ENCODE data around the gene LMBRD1.

DNA sequence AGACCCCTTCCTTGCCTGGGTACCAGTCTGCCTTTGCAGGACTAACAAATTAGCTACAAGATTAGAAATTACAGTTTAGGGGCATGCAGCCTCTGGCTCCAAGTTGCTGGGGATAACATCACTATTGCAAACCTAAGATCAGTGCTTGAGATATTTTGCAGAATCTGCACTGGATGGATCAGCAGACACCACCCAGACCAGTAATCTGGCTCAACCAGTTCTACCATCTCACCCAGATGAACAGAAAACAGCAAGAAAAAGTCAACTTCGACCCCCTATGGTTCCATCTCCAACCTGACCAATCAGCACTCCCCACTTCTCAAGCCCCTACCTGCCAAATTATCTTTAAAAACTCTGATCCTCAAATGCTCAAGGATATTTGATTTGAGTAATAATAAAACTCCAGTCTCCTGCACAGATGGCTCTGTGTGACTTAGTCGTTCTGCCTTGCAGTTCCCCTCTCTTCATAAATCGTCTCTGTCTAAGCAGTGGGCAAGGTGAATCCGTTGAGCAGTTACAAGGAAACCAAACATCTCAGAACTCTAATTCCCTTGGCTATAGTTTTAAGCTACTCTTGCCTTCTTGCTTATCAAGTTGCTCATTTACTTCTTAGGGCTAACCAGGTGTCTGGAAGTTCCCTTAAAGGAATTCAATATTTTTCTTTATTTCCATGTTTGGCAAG, 16.1 kb upstream of the LMBRD1 start:
- TF ChIP-seq, protein P1, sequence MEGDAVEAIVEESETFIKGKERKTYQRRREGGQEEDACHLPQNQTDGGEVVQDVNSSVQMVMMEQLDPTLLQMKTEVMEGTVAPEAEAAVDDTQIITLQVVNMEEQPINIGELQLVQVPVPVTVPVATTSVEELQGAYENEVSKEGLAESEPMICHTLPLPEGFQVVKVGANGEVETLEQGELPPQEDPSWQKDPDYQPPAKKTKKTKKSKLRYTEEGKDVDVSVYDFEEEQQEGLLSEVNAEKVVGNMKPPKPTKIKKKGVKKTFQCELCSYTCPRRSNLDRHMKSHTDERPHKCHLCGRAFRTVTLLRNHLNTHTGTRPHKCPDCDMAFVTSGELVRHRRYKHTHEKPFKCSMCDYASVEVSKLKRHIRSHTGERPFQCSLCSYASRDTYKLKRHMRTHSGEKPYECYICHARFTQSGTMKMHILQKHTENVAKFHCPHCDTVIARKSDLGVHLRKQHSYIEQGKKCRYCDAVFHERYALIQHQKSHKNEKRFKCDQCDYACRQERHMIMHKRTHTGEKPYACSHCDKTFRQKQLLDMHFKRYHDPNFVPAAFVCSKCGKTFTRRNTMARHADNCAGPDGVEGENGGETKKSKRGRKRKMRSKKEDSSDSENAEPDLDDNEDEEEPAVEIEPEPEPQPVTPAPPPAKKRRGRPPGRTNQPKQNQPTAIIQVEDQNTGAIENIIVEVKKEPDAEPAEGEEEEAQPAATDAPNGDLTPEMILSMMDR (conservative IDR thresholded peaks at IDR 0.05): no peak
- TF ChIP-seq ZFX (IDR thresholded peaks at IDR 0.05): no peak

All from C4-2B (cell line).